IPS-11a (cell line): Measurements from ENCODE around the gene ACBD4.

Experiments
- H3K4me3 ChIP-seq: one replicate; pipeline ENCODE4 v1.5.1; 2013; ENCODE audit warnings: low read depth, low read length, control low read depth

ACBD4 gene

DNA sequence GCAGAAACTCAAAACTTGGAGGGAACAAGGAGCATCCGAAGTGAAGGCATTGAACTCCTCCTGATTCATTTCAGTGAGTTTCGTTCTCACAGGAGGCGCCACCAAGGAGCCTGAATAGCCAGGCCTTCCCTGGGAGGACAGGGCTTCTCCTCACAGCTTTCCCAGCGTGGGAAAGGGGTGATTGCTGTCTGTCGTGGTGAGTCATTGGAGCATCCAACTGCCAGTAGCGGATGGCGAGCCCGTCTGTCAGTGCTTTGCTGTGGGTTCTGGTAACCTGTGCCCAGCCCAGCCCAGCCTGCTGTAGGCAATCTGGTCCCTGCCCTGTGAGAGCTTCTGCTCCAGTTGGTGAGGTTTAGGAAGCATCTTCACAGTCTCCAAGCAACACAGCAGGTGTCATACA lies 31.5 kb upstream of the ACBD4 start:
- no peak overlapping the region for H3K4me3 ChIP-seq

GRCh38 chr17:45104497-45104896 lies 31.0 kb upstream of the ACBD4 start:
- no peak overlapping the region for H3K4me3 ChIP-seq

GRCh38 chr17:45104907-45105624 lies 30.4 kb upstream of the ACBD4 start:
- no peak overlapping the region for H3K4me3 ChIP-seq

DNA sequence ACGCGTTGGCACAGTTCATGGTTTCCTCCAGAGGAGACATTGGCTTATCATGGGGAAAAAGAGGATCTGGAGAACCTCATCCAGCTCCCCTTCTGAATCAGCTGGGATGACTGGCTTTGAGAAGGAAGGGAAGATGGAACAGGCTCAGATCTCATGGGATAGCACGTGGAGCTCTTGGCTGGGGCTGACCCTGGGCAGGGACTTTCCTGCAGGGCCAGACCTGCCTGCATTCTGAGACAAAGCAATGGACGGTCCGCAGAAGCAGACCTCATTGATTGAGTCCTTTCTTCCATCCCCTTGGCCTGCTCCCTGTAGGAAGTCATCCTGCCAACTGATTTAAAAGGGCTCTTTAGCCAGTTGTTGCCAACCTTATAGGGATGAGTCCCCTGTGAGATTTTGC lies 29.4 kb upstream of the ACBD4 start:
- no peak overlapping the region for H3K4me3 ChIP-seq

GRCh38 chr17:45106582-45106981 lies 28.9 kb upstream of the ACBD4 start:
- H3K4me3 ChIP-seq = no peak overlapping the region

GRCh38 chr17:45107293-45108010 lies 28.0 kb upstream of the ACBD4 start:
- H3K4me3 ChIP-seq = no peak overlapping the region

- no peak overlapping the region for H3K4me3 ChIP-seq
Measured at GRCh38 chr17:45108051-45108450, 27.4 kb upstream of the ACBD4 start.

DNA sequence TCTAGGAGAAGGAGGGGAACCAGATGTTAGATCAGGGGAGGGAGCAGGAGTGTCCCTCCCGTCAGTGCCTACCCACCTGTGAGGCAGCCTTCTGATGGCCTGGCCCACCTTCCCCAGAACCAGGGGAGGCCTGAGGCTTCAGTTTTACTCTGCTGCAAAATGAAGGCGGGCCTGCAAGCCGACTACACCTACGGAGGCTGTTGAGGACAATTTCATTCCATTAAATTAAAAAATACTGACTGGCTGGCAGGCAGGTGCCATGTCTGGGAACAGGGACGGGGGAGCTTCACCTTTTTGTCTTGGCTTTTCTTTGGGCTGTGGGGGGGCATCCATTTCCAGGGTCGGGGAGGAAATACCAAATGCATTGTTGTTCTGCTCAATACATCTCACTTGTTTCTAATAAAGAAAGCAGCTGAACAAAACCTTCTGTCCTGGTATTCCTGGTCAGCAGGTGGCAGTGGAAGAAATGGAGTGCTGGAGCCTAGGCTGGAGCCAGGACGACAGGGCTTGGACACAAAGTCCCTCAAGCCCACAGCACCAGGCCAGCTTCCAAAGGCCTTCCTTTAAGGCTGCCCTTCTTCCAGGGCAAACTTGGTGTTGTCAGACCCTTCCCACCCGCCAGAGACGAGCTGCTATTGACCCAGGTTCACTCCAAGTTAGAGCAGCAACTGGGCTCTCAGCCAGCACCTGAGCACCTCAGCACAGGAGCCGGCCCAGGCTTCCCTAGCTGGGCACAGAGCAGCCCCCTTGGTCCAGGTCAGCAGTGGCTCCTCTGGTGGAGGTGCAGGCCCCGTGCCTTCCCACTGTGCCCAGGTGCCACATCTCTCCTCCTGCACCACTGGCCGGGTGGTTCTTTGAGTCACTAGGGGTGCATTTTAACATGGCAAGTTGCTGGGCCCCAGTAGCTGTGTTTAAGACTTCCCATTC lies 26.6 kb upstream of the ACBD4 start:
- no peak overlapping the region for H3K4me3 ChIP-seq

DNA sequence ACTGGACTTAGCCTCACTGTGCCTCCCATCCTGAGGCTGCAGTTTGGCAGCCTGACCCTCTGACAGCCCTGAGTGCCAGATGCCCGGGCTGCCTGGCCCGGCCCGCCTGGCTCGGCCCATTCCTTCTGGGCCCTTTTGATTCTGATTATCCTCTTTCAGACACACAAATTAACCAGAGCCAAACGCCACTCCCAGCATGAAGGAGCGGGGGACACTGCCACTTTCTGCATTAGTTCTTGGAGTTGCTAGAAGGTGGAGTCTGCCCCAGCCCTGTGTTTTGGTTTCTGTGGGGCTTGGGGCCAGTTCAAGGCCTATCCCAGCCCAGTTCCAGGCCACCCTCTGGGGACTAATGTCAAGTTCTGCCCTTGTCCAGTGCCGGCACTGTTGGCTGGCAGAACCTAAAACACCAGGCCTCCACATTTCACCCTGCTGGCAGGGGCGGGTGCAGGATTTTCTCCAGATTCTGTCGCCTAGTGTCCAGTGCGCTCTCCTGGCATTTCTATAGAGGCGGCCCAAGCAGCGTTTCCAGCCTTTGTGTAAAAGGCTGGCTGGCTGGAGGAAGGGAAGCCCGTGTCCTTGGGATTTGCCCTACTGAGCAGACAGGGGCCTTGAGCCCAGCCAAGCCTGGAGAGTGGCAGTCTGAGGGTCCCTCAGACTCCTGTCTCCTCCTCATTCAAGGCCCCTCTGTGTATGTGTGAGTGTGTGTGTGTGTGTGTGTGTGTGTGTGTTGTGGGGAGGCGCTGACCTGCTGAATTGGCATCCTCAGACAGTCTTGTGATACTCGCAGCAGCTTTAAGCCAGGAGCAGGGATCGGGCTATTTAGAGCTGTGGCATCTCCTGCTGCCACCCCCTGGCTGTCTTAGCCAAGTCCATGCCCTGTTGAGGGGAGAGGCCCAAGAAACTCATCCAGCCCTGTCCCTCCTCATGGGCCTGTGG lies 24.5 kb upstream of the ACBD4 start:
- H3K4me3 ChIP-seq = no peak overlapping the region

- no peak overlapping the region for H3K4me3 ChIP-seq
Measured at GRCh38 chr17:45111850-45112249, 23.6 kb upstream of the ACBD4 start.

DNA sequence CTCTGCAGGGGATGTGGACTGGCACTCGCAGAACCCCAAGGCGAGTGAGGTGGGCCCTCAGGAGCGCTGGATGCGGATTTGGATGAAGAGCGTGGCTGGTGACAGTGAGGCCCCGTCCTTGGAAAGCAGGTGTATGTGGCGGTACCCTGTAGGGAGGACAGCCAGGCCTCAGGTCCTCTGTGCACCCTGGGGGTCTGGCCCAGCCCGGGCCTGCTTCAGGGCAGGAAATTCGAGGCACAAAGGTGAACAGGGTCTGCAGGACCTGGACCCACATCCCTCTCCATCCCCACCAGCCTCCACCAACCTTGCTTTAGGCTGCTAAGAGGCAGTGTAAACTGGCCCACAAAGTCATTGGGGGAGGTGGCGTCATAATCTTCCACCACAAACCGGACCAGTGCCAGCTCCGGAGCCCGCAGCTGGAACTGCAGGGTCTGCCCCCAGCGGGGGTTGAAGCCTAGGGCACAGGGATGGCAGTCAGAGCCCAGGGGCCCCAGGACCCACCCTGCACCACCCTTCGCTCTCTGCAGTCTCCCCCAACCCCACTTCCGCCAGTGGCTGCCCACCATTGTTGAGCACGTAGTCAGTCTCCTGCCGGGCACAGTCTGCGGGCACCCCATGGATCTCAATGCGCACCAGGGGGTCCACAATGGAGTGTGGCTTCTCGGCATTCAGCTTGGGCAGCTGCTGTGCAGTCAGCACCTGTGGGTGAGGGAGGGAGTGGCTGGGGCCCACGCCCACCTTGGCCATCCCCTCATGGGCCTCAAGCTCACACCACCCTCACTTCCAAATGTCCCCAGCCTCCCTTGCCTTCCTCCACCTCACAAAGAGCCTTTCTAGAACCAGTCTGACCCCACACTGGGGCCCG lies 22.7 kb upstream of the ACBD4 start:
- H3K4me3 ChIP-seq = no peak overlapping the region

GRCh38 chr17:45113424-45113754 lies 22.1 kb upstream of the ACBD4 start:
- no peak overlapping the region for H3K4me3 ChIP-seq

DNA sequence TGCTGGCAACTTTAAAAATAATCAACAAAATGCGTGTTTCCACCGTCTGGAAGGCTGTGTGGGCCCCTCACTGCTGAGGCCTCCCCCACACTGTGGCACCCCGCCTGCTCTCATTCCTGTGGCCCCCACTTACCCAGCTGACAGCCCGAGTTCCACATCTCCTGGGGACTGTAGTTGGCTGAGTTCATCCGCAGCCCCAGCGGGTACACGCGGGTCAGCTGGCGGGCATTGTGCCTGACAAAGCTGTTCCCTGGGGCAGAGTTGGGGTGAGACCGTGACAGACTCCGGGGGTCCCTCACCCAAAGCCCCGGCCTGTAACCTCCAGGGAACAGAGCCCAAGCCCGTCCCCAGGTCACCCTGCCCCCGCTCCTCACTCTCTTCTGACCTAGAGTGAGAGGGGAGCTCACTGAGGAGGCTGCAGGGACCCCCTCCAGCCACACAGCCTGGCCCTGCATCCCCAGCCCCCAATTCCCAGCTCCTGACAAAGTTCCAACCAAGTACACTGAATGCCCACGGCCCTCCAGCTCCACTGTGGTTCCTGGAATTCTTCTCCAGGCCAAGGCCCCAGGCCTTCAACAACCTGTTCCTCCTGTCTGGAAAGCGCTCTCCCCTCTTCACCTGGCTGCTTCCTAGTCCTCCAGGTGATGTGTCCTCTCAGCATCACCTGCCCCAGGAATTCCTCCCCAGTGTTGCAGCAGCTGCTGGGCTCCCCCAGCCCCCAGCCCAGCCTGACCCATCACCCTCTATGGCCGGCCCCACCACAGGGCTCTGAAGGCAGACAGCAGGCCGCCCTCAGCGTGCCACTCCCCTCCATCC lies 21.2 kb upstream of the ACBD4 start:
- H3K4me3 ChIP-seq = no peak overlapping the region

DNA sequence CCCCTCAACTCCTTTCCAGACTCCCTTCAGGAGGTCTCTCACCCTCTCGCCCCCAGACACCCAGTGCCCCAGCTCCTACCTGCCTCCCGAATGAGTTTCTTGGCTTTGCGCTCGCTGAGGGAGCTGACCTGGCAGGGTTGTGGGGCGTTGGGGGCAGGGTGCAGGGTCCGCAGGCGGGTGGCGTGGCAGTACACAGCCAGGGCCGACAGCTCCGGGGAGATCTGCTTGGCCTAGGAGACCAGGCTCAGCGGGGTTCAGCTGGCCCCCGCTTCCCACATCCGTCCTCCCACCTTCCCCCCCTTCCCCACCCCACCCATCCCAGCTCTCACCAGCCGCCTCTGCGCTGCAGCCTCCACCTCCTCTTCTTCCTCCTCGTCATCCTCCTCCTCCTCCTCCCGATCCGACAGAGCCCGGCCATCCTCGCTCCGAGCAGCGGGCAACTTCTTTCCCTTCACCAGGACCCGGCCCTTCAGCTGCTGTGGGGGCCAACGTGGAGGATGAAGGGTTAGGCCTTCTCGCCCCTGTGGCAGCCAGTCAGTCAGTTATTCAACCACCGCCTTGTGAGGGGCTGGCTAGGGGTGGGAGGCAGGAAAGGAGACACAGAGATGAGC lies 20.4 kb upstream of the ACBD4 start:
- no peak overlapping the region for H3K4me3 ChIP-seq

- H3K4me3 ChIP-seq = no peak overlapping the region
Measured at GRCh38 chr17:45115871-45116270, 19.6 kb upstream of the ACBD4 start.

- H3K4me3 ChIP-seq = no peak overlapping the region
Measured at GRCh38 chr17:45116434-45117016, 19.0 kb upstream of the ACBD4 start.

DNA sequence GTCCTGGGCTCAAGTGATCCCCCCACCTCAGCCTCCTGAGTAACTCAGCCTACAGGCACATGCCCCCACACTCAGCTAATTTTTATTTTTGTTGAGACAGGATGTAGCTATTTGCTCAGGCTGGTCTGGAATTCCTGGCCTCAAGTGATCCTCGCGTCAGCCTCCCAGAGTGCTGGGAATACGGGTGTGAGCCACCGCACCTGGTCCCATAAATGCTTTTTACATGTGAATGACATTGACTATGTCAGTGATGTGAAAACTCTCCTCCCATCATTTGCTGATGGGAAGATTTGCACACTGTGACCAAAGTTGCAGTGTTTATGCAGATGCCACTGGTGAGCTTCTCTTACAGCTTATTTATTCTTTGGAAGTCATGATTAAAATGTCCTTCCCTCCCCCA lies 18.2 kb upstream of the ACBD4 start:
- H3K4me3 ChIP-seq = no peak overlapping the region
